WTC11 (cell line): ENCODE measurements around the gene CCDC51. TPM values are rescaled to one million over a fixed set of nuclear protein-coding genes. Genes with fewer than 3 reads are reported as not detected.
A peak's percentile ranks its signal among the peaks of the same experiment; 100 is the strongest.
"Not testable (repeated sequence)": the region's sequence is repeated elsewhere in the genome, so short reads cannot be mapped to it uniquely, and the experiment has no call there.

ENCODE experiments used
- ATAC-seq: fragments of 200-7000 bp; cut with Tn5 transposase; 2 replicates; pipeline ENCODE4 v1.10.0; 2021; ENCODE audit warnings: mild to moderate bottlenecking, moderate library complexity
- CTCF ChIA-PET: fragments of 300-600 bp; sonication (Branson Sonifier 250); formaldehyde crosslinking; loops from one replicate; lab custom pipeline; 2021; ENCODE audit warnings: antibody characterized with exemption; lab: Charles Lee
- POLR2A ChIA-PET: fragments of 350-600 bp; sonication (Branson Sonifier 250); formaldehyde crosslinking; loops from one replicate; lab custom pipeline; 2021; ENCODE audit warnings: antibody characterized with exemption; lab: Charles Lee
- DNase-seq: peaks from one replicate; pipeline ENCODE4 v3.0.0; 2021; ENCODE audit warnings: low spot score
- H3K27ac Mint-ChIP-seq: 2 replicates; pipeline ENCODE4 v1.8.0; 2021; ENCODE audit warnings: mixed read lengths
- H3K27me3 Mint-ChIP-seq: 2 replicates; pipeline ENCODE4 v1.8.0; 2021; ENCODE audit warnings: low read depth, mild to moderate bottlenecking, moderate library complexity, mixed read lengths
- H3K36me3 Mint-ChIP-seq: 2 replicates; pipeline ENCODE4 v1.8.0; 2021; ENCODE audit warnings: mixed read lengths
- H3K4me1 Mint-ChIP-seq: 2 replicates; pipeline ENCODE4 v1.8.0; 2022; ENCODE audit warnings: mixed read lengths
- H3K4me3 Mint-ChIP-seq: 2 replicates; pipeline ENCODE4 v1.8.0; 2021; ENCODE audit warnings: mild to moderate bottlenecking, moderate library complexity, mixed read lengths
- H3K9me3 Mint-ChIP-seq: 2 replicates; pipeline ENCODE4 v1.8.0; 2021; ENCODE audit warnings: mixed read lengths
- CBFB ChIP-seq: sonication (generic); formaldehyde crosslinking; IDR thresholded peaks from 2 replicates; pipeline ENCODE4 v1.8.1; 2022; ENCODE audit warnings: mild to moderate bottlenecking, low read depth, missing genetic modification reagents
- ELF4 ChIP-seq: sonication (generic); formaldehyde crosslinking; IDR thresholded peaks from 2 replicates; pipeline ENCODE4 v1.8.1; 2022; ENCODE audit warnings: low read depth, mild to moderate bottlenecking, moderate library complexity, missing genetic modification reagents
- ETV6 ChIP-seq: sonication (generic); formaldehyde crosslinking; IDR thresholded peaks from 2 replicates; pipeline ENCODE4 v1.8.1; 2022; ENCODE audit warnings: mild to moderate bottlenecking, missing genetic modification reagents
- IRF2 ChIP-seq: sonication (generic); formaldehyde crosslinking; IDR thresholded peaks from 2 replicates; pipeline ENCODE4 v1.8.0; 2022; ENCODE audit warnings: low read depth, missing genetic modification reagents, borderline replicate concordance
- NR3C1 ChIP-seq: sonication (generic); formaldehyde crosslinking; conservative IDR thresholded peaks from 2 replicates; pipeline ENCODE4 v1.8.1; 2023; ENCODE audit warnings: low read depth, mild to moderate bottlenecking, missing genetic modification reagents
- OVOL2 ChIP-seq: fragments of 250-450 bp; sonication (Bioruptor Pico); IDR thresholded peaks from 2 replicates; pipeline ENCODE4 v1.9.0; 2021; ENCODE audit warnings: mild to moderate bottlenecking, borderline replicate concordance
- SOX15 ChIP-seq: fragments of 250-450 bp; sonication (Bioruptor Pico); IDR thresholded peaks from 2 replicates; pipeline ENCODE4 v1.9.0; 2021; ENCODE audit warnings: mild to moderate bottlenecking
- ZBTB21 ChIP-seq: sonication (generic); formaldehyde crosslinking; IDR thresholded peaks from 2 replicates; pipeline ENCODE4 v1.8.1; 2023; ENCODE audit warnings: mild to moderate bottlenecking, missing genetic modification reagents, borderline replicate concordance
- ZNF263 ChIP-seq: sonication (generic); formaldehyde crosslinking; IDR thresholded peaks from 2 replicates; pipeline ENCODE4 v1.8.1; 2022; ENCODE audit warnings: low read depth, mild to moderate bottlenecking, moderate library complexity, missing genetic modification reagents
- ZNF423 ChIP-seq: fragments of 250-450 bp; sonication (Bioruptor Pico); IDR thresholded peaks from 2 replicates; pipeline ENCODE4 v2.1.2; 2022; ENCODE audit warnings: mild to moderate bottlenecking, moderate library complexity
- total RNA-seq: library from RNA; stranded (reverse); gene quantifications from 3 replicates; pipeline ENCODE4 v1.2.3, GENCODE V29; 2021
- TF ChIP-seq, protein P1 (sequence below): sonication (generic); formaldehyde crosslinking; conservative IDR thresholded peaks from 2 replicates; pipeline ENCODE4 v1.8.1; 2023; ENCODE audit warnings: mild to moderate bottlenecking, low read depth, missing genetic modification reagents, moderate library complexity
- TF ChIP-seq, protein P2 (sequence below): sonication (generic); formaldehyde crosslinking; IDR thresholded peaks from 2 replicates; pipeline ENCODE4 v1.8.1; 2023; ENCODE audit warnings: mild to moderate bottlenecking, missing genetic modification reagents, moderate library complexity
- TF ChIP-seq, protein P3 (sequence below): sonication (generic); formaldehyde crosslinking; IDR thresholded peaks from 2 replicates; pipeline ENCODE4 v1.8.0; 2023; ENCODE audit warnings: mild to moderate bottlenecking, missing genetic modification reagents
- TF ChIP-seq, protein P4 (sequence below): fragments of 250-450 bp; sonication (Bioruptor Pico); IDR thresholded peaks from 2 replicates; pipeline ENCODE4 v2.1.2; 2022; ENCODE audit warnings: mild to moderate bottlenecking, moderate library complexity
- TF ChIP-seq, protein P5 (sequence below): sonication (generic); formaldehyde crosslinking; IDR thresholded peaks from 2 replicates; pipeline ENCODE4 v1.8.0; 2022; ENCODE audit warnings: mild to moderate bottlenecking, missing genetic modification reagents
- TF ChIP-seq, protein P6 (sequence below): fragments of 250-450 bp; sonication (Bioruptor Pico); IDR thresholded peaks from 2 replicates; pipeline ENCODE4 v1.9.0; 2021; ENCODE audit warnings: mild to moderate bottlenecking
- TF ChIP-seq, protein P7 (sequence below): sonication (generic); formaldehyde crosslinking; IDR thresholded peaks from 2 replicates; pipeline ENCODE4 v1.8.1; 2023; ENCODE audit warnings: mild to moderate bottlenecking, moderate library complexity, missing genetic modification reagents
- TF ChIP-seq, protein P8 (sequence below): sonication (generic); formaldehyde crosslinking; IDR thresholded peaks from 2 replicates; pipeline ENCODE4 v1.8.0; 2023; ENCODE audit warnings: missing genetic modification reagents

The CCDC51 gene
- total RNA-seq, 1 experiment from 2014 or later = 25.1 TPM

DNA sequence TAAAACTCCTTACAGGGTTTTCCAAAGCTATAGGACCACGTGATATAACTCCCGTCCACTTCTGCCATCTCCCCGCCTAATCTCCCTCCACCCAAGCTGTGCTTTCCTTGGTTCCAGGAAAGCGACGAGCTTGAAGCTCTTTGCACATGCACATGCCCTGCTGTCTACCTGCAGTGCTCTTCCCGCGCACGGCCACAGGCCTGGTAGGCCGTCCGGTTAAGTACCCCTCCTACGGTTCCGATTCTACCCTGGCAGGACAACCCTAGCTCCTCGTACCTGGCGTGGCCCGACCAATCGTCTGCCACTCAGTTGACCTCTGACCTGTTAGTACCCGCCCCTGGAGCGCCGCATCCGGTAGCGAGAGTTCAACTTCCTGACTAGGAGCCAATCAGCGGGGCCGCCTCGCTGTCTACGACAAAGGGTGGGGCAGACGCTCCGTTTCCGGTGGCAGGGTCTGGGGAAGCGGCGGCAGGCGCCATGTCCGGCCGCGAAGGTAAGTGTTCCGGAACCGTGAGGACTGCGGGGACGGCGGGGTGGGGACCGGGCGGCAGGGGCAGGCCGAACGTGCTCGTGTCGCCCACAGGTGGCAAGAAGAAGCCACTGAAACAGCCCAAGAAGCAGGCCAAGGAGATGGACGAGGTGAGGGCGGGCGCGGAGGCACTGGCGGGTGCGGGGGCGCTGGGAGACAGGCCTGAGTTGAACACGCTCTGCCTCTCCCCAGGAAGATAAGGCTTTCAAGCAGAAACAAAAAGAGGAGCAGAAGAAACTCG lies at the start of gene CCDC51, which contains the start of gene TMA7 (continued):
- TF ChIP-seq, protein P1, sequence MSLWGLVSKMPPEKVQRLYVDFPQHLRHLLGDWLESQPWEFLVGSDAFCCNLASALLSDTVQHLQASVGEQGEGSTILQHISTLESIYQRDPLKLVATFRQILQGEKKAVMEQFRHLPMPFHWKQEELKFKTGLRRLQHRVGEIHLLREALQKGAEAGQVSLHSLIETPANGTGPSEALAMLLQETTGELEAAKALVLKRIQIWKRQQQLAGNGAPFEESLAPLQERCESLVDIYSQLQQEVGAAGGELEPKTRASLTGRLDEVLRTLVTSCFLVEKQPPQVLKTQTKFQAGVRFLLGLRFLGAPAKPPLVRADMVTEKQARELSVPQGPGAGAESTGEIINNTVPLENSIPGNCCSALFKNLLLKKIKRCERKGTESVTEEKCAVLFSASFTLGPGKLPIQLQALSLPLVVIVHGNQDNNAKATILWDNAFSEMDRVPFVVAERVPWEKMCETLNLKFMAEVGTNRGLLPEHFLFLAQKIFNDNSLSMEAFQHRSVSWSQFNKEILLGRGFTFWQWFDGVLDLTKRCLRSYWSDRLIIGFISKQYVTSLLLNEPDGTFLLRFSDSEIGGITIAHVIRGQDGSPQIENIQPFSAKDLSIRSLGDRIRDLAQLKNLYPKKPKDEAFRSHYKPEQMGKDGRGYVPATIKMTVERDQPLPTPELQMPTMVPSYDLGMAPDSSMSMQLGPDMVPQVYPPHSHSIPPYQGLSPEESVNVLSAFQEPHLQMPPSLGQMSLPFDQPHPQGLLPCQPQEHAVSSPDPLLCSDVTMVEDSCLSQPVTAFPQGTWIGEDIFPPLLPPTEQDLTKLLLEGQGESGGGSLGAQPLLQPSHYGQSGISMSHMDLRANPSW (CRISPR knock-in tag) = no peak
- TF ChIP-seq ZNF263 (CRISPR knock-in tag) (no peak), ELF4 (CRISPR knock-in tag) (no peak), OVOL2 (CRISPR knock-in tag) (no peak), ZBTB21 (peak; percentile 82; the same call in 1 of the 2 replicates), NR3C1 (CRISPR knock-in tag) (no peak), IRF2 (no peak), CBFB (CRISPR knock-in tag) (peak; percentile 20; the same call in 1 of the 2 replicates), ETV6 (no peak)
- TF ChIP-seq, protein P2, sequence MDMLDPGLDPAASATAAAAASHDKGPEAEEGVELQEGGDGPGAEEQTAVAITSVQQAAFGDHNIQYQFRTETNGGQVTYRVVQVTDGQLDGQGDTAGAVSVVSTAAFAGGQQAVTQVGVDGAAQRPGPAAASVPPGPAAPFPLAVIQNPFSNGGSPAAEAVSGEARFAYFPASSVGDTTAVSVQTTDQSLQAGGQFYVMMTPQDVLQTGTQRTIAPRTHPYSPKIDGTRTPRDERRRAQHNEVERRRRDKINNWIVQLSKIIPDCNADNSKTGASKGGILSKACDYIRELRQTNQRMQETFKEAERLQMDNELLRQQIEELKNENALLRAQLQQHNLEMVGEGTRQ = peak; percentile 63
- TF ChIP-seq, protein P3, sequence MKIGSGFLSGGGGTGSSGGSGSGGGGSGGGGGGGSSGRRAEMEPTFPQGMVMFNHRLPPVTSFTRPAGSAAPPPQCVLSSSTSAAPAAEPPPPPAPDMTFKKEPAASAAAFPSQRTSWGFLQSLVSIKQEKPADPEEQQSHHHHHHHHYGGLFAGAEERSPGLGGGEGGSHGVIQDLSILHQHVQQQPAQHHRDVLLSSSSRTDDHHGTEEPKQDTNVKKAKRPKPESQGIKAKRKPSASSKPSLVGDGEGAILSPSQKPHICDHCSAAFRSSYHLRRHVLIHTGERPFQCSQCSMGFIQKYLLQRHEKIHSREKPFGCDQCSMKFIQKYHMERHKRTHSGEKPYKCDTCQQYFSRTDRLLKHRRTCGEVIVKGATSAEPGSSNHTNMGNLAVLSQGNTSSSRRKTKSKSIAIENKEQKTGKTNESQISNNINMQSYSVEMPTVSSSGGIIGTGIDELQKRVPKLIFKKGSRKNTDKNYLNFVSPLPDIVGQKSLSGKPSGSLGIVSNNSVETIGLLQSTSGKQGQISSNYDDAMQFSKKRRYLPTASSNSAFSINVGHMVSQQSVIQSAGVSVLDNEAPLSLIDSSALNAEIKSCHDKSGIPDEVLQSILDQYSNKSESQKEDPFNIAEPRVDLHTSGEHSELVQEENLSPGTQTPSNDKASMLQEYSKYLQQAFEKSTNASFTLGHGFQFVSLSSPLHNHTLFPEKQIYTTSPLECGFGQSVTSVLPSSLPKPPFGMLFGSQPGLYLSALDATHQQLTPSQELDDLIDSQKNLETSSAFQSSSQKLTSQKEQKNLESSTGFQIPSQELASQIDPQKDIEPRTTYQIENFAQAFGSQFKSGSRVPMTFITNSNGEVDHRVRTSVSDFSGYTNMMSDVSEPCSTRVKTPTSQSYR (CRISPR knock-in tag) = peak; percentile 71; the same call in 1 of the 2 replicates
- TF ChIP-seq, protein P4, sequence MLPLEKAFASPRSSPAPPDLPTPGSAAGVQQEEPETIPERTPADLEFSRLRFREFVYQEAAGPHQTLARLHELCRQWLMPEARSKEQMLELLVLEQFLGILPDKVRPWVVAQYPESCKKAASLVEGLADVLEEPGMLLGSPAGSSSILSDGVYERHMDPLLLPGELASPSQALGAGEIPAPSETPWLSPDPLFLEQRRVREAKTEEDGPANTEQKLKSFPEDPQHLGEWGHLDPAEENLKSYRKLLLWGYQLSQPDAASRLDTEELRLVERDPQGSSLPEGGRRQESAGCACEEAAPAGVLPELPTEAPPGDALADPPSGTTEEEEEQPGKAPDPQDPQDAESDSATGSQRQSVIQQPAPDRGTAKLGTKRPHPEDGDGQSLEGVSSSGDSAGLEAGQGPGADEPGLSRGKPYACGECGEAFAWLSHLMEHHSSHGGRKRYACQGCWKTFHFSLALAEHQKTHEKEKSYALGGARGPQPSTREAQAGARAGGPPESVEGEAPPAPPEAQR (CRISPR knock-in tag) = no peak
- TF ChIP-seq, protein P5, sequence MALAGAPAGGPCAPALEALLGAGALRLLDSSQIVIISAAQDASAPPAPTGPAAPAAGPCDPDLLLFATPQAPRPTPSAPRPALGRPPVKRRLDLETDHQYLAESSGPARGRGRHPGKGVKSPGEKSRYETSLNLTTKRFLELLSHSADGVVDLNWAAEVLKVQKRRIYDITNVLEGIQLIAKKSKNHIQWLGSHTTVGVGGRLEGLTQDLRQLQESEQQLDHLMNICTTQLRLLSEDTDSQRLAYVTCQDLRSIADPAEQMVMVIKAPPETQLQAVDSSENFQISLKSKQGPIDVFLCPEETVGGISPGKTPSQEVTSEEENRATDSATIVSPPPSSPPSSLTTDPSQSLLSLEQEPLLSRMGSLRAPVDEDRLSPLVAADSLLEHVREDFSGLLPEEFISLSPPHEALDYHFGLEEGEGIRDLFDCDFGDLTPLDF (CRISPR knock-in tag) = 0 out of 2 replicates have a peak, but pooled peaks have one; percentile 24
- TF ChIP-seq, protein P6, sequence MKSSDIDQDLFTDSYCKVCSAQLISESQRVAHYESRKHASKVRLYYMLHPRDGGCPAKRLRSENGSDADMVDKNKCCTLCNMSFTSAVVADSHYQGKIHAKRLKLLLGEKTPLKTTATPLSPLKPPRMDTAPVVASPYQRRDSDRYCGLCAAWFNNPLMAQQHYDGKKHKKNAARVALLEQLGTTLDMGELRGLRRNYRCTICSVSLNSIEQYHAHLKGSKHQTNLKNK = no peak

DNA sequence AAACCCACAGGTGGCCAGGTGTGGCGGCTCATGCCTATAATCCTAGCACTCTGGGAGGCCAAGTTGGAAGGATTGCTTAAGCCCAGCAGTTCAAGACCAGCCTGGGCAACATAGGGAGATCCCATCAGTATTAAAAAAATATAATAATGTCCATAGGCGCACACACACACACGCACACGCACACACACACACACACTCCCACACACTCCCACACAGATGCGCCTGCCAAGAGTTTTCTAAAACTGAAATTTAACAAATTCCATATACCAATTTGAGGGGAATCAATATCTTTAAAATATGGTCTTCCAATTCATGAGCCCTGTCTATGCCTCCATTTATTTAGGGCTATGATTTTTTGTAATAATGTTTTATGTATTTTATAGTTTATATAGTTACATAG lies 47.0 kb upstream of the CCDC51 start:
- TF ChIP-seq SOX15 (CRISPR knock-in tag) = no peak
- TF ChIP-seq, protein P7, sequence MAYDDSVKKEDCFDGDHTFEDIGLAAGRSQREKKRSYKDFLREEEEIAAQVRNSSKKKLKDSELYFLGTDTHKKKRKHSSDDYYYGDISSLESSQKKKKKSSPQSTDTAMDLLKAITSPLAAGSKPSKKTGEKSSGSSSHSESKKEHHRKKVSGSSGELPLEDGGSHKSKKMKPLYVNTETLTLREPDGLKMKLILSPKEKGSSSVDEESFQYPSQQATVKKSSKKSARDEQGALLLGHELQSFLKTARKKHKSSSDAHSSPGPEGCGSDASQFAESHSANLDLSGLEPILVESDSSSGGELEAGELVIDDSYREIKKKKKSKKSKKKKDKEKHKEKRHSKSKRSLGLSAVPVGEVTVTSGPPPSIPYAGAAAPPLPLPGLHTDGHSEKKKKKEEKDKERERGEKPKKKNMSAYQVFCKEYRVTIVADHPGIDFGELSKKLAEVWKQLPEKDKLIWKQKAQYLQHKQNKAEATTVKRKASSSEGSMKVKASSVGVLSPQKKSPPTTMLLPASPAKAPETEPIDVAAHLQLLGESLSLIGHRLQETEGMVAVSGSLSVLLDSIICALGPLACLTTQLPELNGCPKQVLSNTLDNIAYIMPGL = no peak
- no peak for TF ChIP-seq ZNF423 (CRISPR knock-in tag)
- TF ChIP-seq, protein P8, sequence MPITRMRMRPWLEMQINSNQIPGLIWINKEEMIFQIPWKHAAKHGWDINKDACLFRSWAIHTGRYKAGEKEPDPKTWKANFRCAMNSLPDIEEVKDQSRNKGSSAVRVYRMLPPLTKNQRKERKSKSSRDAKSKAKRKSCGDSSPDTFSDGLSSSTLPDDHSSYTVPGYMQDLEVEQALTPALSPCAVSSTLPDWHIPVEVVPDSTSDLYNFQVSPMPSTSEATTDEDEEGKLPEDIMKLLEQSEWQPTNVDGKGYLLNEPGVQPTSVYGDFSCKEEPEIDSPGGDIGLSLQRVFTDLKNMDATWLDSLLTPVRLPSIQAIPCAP (CRISPR knock-in tag) = no peak
- TF ChIP-seq, all 79 proteins: peak for 0
- H3K36me3 Mint-ChIP-seq = peaks cover 6% of the 10 kb centered on the region; the same call in 1 of the 2 replicates
- no peaks in the 10 kb centered on the region for H3K27me3 Mint-ChIP-seq
- ATAC-seq (no peak), DNase-seq (no peak)
- peaks cover 6% of the 10 kb centered on the region; the same call in 1 of the 2 replicates for H3K9me3 Mint-ChIP-seq
- H3K4me3 Mint-ChIP-seq = no peak overlapping the region
- no peak overlapping the region for H3K27ac Mint-ChIP-seq
- peaks cover 18% of the 10 kb centered on the region for H3K4me1 Mint-ChIP-seq
- CTCF ChIA-PET = no interaction called here
- POLR2A ChIA-PET = no interaction called here

DNA sequence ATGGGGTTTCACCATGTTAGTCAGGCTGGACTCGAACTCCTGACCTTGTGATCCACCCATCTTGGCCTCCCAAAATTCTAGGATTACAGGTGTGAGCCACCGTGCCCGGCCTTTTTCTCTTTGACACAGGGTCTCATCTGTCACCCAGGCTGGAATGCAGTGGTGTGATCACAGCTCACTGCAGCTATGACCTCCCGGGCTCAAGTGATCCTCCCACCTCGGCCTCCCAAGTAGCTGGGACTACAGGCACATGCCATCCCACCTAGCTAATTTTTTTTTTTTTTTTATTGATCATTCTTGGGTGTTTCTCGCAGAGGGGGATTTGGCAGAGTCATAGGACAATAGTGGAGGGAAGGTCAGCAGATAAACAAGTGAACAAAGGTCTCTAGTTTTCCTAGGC lies 42.9 kb upstream of the CCDC51 start:
- H3K27me3 Mint-ChIP-seq, H3K27ac Mint-ChIP-seq, DNase-seq, POLR2A ChIA-PET, ATAC-seq, H3K36me3 Mint-ChIP-seq, H3K9me3 Mint-ChIP-seq, H3K4me3 Mint-ChIP-seq: not testable (repeated sequence)
- CTCF ChIA-PET = interaction anchor here (1.1 kb wide), 1 partner anchor 10 kb away, joined by 4 read pairs; no protein-coding TSS in a partner anchor
- H3K4me1 Mint-ChIP-seq = peaks cover 13% of the 10 kb centered on the region
